Fibroblast of skin of scalp (primary cell): ENCODE results near the gene CPT1B.
A peak's percentile ranks its signal among the peaks of the same experiment; 100 is the strongest.
"Not testable (repeated sequence)": the region's sequence is repeated elsewhere in the genome, so short reads cannot be mapped to it uniquely, and the experiment has no call there.

Experiments
- DNase-seq: peaks from one replicate; pipeline ENCODE4 v3.0.0-alpha.2; 2013

Gene CPT1B

DNA sequence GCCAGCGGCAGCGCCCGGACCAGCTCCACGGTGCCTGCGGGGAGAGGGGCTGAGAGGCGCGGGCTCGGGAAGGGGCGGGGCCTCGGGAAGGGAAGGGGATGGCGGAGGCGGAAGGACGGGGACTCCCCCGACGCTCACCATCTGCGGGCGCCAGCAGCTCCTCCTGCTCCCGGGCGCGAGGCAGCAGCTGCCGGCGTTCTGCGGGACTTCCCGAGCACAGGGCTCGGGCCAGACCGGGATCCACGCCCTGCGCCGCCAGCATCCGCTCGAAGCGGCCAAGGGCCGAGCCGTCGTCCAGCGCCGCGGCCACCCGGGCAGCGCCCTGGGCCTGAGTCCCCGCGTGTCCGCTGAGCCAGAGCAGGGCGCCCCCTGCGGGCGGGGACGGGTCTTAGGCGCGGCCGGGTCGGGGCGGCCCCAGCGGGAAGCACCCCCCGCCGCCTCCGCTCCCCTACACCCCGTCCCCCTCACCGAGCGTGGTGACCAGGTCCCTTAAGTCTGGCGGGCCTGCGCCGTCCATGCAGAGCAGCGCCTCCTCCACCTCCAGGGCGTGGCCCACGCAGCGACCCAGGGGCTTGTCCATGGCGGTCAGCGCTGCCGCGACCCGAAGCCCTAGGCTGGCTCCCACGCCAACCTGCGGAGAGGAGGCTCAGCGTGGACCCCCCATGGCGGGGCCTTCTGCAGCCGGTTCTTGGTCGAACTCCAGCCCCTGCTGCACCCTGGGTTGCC, 52.0 kb downstream of the CPT1B start:
- DNase-seq, result peak; percentile 79

DNA sequence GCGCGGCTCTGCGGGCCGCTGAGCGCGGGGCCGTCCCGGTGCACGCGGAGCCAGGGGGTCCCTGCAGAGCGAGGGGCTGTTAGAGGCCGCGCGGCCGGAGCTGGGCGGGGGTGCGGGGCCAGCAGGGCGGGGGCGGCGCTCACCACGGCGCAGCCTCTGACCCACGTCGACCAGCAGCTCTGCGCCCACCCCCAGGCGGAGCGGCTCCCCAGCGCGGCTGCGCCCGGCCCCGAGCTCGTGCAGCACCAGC, 52.4 kb downstream of the CPT1B start:
- no peak for DNase-seq

GRCh38 chr22:50525104-50525857, 52.9 kb downstream of the CPT1B start, which contains the start of gene SCO2:
Gene SCO2 (minus strand): TSS chr22:50525598. CDS start chr22:50524411, 1,187 bp downstream.
- peak; percentile 98 for DNase-seq

DNA sequence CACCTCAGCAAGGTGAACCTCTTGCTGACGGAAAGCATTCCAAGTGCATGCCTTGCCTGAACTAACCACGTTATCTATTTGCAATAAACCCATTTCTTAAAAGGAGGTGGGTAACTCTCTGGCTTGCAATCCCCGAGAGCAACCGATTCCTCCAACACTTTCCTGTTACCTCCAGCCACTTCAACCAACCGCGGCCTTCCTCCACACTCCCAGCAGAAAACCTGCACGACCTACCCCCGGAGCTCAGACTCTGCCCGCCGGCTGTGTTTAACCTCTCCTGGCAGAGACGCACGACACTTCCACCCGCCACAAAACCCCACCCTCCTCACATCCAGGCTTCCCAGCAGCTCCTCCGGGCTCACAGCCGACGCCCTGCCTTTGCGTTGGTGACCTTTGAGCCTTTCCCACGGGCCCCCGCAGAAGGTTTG, 53.5 kb downstream of the CPT1B start:
- DNase-seq, result no peak

- no peak for DNase-seq
Measured at GRCh38 chr22:50523806-50524675, 54.2 kb downstream of the CPT1B start.

- no peak for DNase-seq
Measured at GRCh38 chr22:50523458-50523805, 54.8 kb downstream of the CPT1B start.

DNA sequence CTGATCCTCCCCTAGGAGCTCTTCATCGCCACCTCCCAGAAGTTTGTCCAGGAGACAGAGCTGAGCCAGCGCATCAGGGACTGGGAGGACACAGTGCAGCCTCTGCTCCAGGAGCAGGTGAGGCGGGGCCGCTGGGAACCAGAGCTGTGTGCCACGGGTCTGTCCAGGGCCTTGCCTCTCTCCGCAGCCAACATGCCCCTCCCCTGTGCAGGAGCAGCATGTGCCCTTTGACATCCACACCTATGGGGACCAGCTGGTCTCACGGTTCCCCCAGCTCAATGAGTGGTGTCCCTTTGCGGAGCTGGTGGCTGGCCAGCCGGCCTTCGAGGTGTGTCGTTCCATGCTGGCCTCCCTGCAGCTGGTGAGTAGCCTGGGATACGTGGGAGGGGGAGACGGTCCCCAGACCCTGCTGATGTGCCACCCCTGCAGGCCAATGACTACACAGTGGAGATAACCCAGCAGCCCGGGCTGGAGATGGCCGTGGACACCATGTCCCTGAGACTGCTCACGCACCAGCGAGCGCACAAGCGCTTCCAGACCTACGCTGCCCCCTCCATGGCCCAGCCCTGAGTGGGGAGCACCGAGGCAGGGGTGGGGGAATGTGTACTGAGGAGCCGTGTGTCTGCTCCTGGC, 55.3 kb downstream of the CPT1B start:
- no peak for DNase-seq

- no peak for DNase-seq
Measured at GRCh38 chr22:50522208-50522805, 55.9 kb downstream of the CPT1B start.

DNA sequence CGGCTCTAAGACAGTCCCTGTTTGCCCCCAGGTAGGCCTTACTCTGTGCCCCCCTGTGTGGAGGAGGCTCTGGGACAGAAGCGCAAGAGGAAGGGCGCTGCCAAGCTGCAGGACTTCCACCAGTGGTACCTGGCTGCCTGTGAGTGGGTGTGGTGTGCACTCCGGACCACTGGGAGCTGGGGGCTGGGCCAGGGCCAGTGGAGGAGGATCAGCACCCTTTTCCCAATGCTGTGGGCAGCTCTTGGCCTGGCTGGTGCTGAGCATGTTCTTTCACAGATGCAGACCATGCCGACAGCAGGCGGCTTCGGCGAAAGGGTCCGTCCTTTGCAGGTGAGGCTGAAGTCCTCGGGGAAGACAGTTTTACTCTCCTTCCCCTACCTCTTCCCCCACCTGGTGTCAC, 56.5 kb downstream of the CPT1B start:
- DNase-seq, result no peak

DNA sequence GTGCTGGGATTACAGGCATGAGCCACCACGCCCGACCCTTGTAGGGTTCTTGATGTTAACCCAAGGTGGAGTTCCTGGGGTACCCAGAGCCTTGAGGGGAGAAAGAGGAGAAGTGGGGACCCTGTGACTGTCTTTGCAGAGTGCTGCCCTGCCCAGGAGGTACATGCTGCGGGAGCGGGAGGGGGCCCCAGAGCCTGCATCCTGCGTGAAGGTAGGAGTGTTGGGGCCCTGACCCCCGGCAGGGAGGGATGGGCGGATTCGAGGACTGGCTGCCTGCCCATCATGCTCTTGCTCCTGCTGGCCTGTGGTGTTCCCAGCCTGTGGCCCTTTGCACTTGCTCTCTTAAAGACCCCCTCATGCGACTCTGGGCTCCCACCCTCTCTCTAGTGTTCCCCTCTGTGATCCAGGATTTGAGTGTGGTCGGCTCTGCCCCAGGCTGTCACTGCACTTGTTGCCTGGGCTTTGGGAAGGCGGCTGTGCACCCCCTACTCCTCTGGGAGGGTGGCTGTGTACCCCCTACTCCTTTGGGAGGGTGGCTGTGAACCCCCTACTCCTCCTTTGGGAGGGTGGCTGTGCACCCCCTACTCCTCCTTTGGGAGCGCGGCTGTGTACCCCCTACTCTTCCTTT, 57.3 kb downstream of the CPT1B start:
- no peak for DNase-seq

DNA sequence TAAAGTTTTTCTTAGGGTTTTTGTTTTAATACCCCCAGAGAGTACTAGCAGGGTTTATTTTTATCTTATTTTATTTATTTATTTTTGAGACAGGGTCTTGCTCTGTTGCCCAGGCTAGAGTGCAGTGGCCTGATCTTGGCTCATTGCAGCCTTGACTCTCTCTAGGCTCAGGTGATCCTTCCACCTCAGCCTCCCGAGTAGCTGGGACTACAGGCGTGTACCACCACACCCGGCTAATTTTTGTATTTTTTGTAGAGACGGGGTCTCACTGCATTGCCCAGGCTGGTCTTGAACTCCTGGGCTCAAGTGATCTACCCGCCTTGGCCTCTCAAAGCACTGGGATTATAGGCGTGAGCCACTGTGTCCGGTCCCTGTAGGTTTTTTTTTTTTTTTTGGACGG, 58.0 kb downstream of the CPT1B start:
- DNase-seq, result not testable (repeated sequence)

DNA sequence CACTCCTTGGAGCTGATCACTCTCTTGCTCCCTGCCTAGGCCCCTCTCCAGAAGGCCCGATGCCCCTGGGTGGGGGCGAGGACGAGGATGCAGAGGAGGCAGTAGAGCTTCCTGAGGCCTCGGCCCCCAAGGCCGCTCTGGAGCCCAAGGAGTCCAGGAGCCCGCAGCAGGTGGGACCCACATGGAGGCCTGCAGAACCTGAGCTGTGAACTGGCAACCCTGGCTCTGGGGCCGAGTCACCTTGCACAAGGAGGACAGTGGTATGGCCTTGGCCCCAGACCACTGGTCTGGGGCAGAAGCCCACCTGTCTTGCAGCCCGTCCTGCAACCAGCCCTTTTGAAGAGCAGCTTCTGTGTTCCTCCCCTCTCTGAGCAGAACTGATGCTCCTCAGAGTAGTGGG, 59.1 kb downstream of the CPT1B start:
- DNase-seq, result no peak
